Testis (tissue), 5 donors: ENCODE data around the gene USP17L29. TPM values are rescaled to one million over a fixed set of nuclear protein-coding genes. Genes with fewer than 3 reads are reported as not detected.
"Not testable (repeated sequence)": the region's sequence is repeated elsewhere in the genome, so short reads cannot be mapped to it uniquely, and the experiment has no call there.

ENCODE experiments used
- DNase-seq: peaks from one replicate; pipeline ENCODE4 v3.0.0-alpha.2; 2019
- H3K27ac ChIP-seq, 2 donors: fragments of 200-600 bp; sonication (generic); one replicate each; pipeline ENCODE4 v1.5.1; 2019
- H3K27me3 ChIP-seq: fragments of 200-600 bp; sonication (generic); one replicate; pipeline ENCODE4 v1.5.1; 2019
- H3K36me3 ChIP-seq: fragments of 200-600 bp; sonication (generic); one replicate; pipeline ENCODE4 v1.5.1; 2017; ENCODE audit warnings: low read depth; ENCODE audit errors: missing control alignments
- H3K4me1 ChIP-seq: fragments of 200-600 bp; sonication (generic); one replicate; pipeline ENCODE4 v1.5.1; 2019
- H3K4me3 ChIP-seq, 2 donors: fragments of 200-600 bp; sonication (generic); one replicate each; pipeline ENCODE4 v1.5.1; 2017 to 2019
- H3K9me3 ChIP-seq: fragments of 200-600 bp; sonication (generic); one replicate; pipeline ENCODE4 v1.5.1; 2017
- WGBS, 2 donors: methylation state at CpG; one replicate each; pipeline ENCODE4 v1.1.5; 2018; 5-methylcytosine and 5-hydroxymethylcytosine counted together
- intact Hi-C: fragments of 100-400 bp; cut with DNase I; formaldehyde crosslinking; loops from one replicate; pipeline ENCODE4 v1.15.1; 2023; ENCODE audit warnings: low total_unique reads
- long read RNA-seq, 2 donors: transcript quantifications; one replicate each; lab custom pipeline, GENCODE V29; 2026
- polyA plus RNA-seq: library from polyadenylated mRNA; stranded (reverse); fragments of 350-450 nt; fragmentation: Illumina TruSeq; extraction: RNeasy Lipid Tissue Mini Kit (QIAGEN cat#74804); gene quantifications from one replicate; pipeline ENCODE4 v1.2.3, GENCODE V29; 2014; ENCODE audit warnings: low read depth, low replicate concordance; ENCODE audit not compliant: insufficient read depth
- total RNA-seq, 2 donors: library from RNA; depleted of rRNA; stranded (reverse); fragments of >200 nt; gene quantifications; one replicate each; pipeline ENCODE4 v1.2.3, GENCODE V29; 2016

The USP17L29 gene, protein sequence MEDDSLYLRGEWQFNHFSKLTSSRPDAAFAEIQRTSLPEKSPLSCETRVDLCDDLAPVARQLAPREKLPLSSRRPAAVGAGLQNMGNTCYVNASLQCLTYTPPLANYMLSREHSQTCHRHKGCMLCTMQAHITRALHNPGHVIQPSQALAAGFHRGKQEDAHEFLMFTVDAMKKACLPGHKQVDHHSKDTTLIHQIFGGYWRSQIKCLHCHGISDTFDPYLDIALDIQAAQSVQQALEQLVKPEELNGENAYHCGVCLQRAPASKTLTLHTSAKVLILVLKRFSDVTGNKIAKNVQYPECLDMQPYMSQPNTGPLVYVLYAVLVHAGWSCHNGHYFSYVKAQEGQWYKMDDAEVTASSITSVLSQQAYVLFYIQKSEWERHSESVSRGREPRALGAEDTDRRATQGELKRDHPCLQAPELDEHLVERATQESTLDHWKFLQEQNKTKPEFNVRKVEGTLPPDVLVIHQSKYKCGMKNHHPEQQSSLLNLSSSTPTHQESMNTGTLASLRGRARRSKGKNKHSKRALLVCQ
- total RNA-seq, result not detected
- polyA plus RNA-seq, result not detected
- long read RNA-seq, donor 1, result 0 reads
- long read RNA-seq, donor 2, result 0 reads

DNA sequence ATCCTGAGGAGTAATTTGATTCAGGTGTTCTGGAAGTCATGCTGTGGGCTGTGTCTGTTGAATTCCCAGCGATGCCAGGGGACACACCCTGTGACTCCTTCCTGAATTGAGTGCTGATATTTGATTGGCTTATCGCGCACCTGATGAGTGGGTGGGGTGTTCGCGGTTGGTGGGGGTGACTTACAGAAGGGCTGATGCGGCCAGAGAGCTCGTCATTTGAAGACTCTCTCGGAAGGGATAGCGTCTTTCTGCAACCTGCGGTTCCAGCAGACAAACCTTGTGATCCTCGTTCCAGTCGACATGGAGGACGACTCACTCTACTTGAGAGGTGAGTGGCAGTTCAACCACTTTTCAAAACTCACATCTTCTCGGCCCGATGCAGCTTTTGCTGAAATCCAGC is at the start of gene USP17L29:
TSS of gene USP17L29 (plus strand) at position 301 of the 400 bp plus-strand sequence. CDS start at position 301, 0 bp downstream.
- no CpG with 5 or more reads among the region's 15 CpGs for WGBS, 2 donors
- not testable (repeated sequence) for DNase-seq

DNA sequence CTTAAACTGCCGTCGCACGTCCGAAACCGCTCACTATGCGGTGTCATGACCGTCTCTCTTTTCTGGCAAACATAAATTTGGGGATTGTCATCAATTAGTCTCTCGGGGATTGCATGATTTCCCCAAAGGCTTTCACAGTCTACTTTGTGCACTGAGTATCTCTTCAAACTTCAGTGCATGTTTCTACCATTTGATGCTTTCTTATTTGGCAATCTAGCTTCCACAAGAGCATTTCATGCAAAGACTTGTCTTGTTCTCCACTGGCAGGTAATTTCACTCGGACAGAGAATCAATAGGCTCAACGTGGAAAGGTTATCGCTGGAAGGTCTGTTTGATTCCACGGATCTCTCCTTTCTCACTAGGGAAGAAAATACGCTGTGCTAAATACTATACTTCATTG is 29.2 kb upstream of the USP17L29 start:
- H3K9me3 ChIP-seq, H3K27me3 ChIP-seq, intact Hi-C loops, H3K27ac ChIP-seq, DNase-seq, H3K4me3 ChIP-seq, H3K4me1 ChIP-seq, H3K36me3 ChIP-seq: not testable (repeated sequence)
- 68 to 69% methylated on average over 4 to 5 of the region's 13 CpGs for WGBS, 2 donors

More for the DNA sequence above, at the start of gene USP17L29:
- H3K27ac ChIP-seq, H3K9me3 ChIP-seq, H3K36me3 ChIP-seq, H3K4me3 ChIP-seq, H3K4me1 ChIP-seq, H3K27me3 ChIP-seq, intact Hi-C loops: not testable (repeated sequence)

DNA sequence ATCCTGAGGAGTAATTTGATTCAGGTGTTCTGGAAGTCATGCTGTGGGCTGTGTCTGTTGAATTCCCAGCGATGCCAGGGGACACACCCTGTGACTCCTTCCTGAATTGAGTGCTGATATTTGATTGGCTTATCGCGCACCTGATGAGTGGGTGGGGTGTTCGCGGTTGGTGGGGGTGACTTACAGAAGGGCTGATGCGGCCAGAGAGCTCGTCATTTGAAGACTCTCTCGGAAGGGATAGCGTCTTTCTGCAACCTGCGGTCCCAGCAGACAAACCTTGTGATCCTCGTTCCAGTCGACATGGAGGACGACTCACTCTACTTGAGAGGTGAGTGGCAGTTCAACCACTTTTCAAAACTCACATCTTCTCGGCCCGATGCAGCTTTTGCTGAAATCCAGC is 28.6 kb upstream of the USP17L29 start, which contains the start of gene USP17L24:
TSS of gene USP17L24 (plus strand) at position 301 of the 400 bp plus-strand sequence. CDS start at position 301, 0 bp downstream.
- H3K4me3 ChIP-seq, H3K27me3 ChIP-seq, intact Hi-C loops, DNase-seq, H3K36me3 ChIP-seq, H3K9me3 ChIP-seq, H3K27ac ChIP-seq, H3K4me1 ChIP-seq: not testable (repeated sequence)
- WGBS, 2 donors, result no CpG with 5 or more reads among the region's 15 CpGs

DNA sequence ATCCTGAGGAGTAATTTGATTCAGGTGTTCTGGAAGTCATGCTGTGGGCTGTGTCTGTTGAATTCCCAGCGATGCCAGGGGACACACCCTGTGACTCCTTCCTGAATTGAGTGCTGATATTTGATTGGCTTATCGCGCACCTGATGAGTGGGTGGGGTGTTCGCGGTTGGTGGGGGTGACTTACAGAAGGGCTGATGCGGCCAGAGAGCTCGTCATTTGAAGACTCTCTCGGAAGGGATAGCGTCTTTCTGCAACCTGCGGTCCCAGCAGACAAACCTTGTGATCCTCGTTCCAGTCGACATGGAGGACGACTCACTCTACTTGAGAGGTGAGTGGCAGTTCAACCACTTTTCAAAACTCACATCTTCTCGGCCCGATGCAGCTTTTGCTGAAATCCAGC is 23.8 kb upstream of the USP17L29 start, which contains the start of gene USP17L25:
TSS of gene USP17L25 (plus strand) at position 301 of the 400 bp plus-strand sequence. CDS start at position 301, 0 bp downstream.
- H3K4me3 ChIP-seq, H3K4me1 ChIP-seq, H3K27me3 ChIP-seq, H3K9me3 ChIP-seq, H3K27ac ChIP-seq, DNase-seq, intact Hi-C loops, H3K36me3 ChIP-seq: not testable (repeated sequence)
- WGBS, 2 donors, result no CpG with 5 or more reads among the region's 15 CpGs

DNA sequence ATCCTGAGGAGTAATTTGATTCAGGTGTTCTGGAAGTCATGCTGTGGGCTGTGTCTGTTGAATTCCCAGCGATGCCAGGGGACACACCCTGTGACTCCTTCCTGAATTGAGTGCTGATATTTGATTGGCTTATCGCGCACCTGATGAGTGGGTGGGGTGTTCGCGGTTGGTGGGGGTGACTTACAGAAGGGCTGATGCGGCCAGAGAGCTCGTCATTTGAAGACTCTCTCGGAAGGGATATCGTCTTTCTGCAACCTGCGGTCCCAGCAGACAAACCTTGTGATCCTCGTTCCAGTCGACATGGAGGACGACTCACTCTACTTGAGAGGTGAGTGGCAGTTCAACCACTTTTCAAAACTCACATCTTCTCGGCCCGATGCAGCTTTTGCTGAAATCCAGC is 19.1 kb upstream of the USP17L29 start, which contains the start of gene USP17L26:
TSS of gene USP17L26 (plus strand) at position 301 of the 400 bp plus-strand sequence. CDS start at position 301, 0 bp downstream.
- intact Hi-C loops, H3K27ac ChIP-seq, DNase-seq, H3K4me1 ChIP-seq, H3K36me3 ChIP-seq, H3K9me3 ChIP-seq, H3K4me3 ChIP-seq, H3K27me3 ChIP-seq: not testable (repeated sequence)
- WGBS, 2 donors, result no CpG with 5 or more reads among the region's 15 CpGs

DNA sequence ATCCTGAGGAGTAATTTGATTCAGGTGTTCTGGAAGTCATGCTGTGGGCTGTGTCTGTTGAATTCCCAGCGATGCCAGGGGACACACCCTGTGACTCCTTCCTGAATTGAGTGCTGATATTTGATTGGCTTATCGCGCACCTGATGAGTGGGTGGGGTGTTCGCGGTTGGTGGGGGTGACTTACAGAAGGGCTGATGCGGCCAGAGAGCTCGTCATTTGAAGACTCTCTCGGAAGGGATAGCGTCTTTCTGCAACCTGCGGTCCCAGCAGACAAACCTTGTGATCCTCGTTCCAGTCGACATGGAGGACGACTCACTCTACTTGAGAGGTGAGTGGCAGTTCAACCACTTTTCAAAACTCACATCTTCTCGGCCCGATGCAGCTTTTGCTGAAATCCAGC is 14.3 kb upstream of the USP17L29 start, which contains the start of gene USP17L5:
TSS of gene USP17L5 (plus strand) at position 301 of the 400 bp plus-strand sequence. CDS start at position 301, 0 bp downstream.
- H3K9me3 ChIP-seq, H3K4me3 ChIP-seq, H3K27ac ChIP-seq, DNase-seq, H3K4me1 ChIP-seq, H3K27me3 ChIP-seq, H3K36me3 ChIP-seq, intact Hi-C loops: not testable (repeated sequence)
- no CpG with 5 or more reads among the region's 15 CpGs for WGBS, 2 donors

DNA sequence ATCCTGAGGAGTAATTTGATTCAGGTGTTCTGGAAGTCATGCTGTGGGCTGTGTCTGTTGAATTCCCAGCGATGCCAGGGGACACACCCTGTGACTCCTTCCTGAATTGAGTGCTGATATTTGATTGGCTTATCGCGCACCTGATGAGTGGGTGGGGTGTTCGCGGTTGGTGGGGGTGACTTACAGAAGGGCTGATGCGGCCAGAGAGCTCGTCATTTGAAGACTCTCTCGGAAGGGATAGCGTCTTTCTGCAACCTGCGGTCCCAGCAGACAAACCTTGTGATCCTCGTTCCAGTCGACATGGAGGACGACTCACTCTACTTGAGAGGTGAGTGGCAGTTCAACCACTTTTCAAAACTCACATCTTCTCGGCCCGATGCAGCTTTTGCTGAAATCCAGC is 9.6 kb upstream of the USP17L29 start, which contains the start of gene USP17L27:
TSS of gene USP17L27 (plus strand) at position 301 of the 400 bp plus-strand sequence. CDS start at position 301, 0 bp downstream.
- H3K4me1 ChIP-seq, H3K27ac ChIP-seq, DNase-seq, H3K36me3 ChIP-seq, H3K27me3 ChIP-seq, intact Hi-C loops, H3K9me3 ChIP-seq, H3K4me3 ChIP-seq: not testable (repeated sequence)
- no CpG with 5 or more reads among the region's 15 CpGs for WGBS, 2 donors

DNA sequence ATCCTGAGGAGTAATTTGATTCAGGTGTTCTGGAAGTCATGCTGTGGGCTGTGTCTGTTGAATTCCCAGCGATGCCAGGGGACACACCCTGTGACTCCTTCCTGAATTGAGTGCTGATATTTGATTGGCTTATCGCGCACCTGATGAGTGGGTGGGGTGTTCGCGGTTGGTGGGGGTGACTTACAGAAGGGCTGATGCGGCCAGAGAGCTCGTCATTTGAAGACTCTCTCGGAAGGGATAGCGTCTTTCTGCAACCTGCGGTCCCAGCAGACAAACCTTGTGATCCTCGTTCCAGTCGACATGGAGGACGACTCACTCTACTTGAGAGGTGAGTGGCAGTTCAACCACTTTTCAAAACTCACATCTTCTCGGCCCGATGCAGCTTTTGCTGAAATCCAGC is 4.8 kb upstream of the USP17L29 start, which contains the start of gene USP17L28:
TSS of gene USP17L28 (plus strand) at position 301 of the 400 bp plus-strand sequence. CDS start at position 301, 0 bp downstream.
- H3K4me1 ChIP-seq, H3K9me3 ChIP-seq, H3K36me3 ChIP-seq, intact Hi-C loops, H3K4me3 ChIP-seq, H3K27ac ChIP-seq, H3K27me3 ChIP-seq, DNase-seq: not testable (repeated sequence)
- WGBS, 2 donors, result no CpG with 5 or more reads among the region's 15 CpGs

DNA sequence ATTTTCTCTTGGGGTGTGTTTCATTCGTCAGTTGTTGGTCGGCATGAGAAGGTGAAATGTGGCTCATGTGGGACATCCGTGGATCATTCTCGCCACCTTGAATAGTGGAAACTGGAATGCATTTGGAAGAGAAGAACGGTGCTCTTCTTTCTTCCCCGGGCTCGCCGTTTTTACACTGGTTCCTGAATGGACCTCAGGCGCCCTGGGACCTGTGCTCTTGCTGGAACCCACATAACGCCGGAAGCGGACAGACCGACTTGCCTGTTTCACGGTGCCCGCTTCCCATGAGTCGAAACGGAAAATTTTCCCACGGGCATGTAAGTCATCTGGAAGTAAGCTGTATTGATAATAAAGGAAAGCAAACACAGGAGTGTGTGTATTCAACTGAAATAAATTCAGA is 2.6 kb upstream of the USP17L29 start:
- DNase-seq, H3K9me3 ChIP-seq, H3K4me1 ChIP-seq, H3K27ac ChIP-seq, intact Hi-C loops, H3K27me3 ChIP-seq, H3K4me3 ChIP-seq, H3K36me3 ChIP-seq: not testable (repeated sequence)
- no CpG with 5 or more reads among the region's 18 CpGs for WGBS, 2 donors

DNA sequence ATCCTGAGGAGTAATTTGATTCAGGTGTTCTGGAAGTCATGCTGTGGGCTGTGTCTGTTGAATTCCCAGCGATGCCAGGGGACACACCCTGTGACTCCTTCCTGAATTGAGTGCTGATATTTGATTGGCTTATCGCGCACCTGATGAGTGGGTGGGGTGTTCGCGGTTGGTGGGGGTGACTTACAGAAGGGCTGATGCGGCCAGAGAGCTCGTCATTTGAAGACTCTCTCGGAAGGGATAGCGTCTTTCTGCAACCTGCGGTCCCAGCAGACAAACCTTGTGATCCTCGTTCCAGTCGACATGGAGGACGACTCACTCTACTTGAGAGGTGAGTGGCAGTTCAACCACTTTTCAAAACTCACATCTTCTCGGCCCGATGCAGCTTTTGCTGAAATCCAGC is 9.4 kb downstream of the USP17L29 start, which contains the start of gene USP17L30:
TSS of gene USP17L30 (plus strand) at position 301 of the 400 bp plus-strand sequence. CDS start at position 301, 0 bp downstream.
- H3K27me3 ChIP-seq, H3K4me1 ChIP-seq, H3K27ac ChIP-seq, intact Hi-C loops, H3K36me3 ChIP-seq, H3K9me3 ChIP-seq, H3K4me3 ChIP-seq, DNase-seq: not testable (repeated sequence)
- no CpG with 5 or more reads among the region's 15 CpGs for WGBS, 2 donors

DNA sequence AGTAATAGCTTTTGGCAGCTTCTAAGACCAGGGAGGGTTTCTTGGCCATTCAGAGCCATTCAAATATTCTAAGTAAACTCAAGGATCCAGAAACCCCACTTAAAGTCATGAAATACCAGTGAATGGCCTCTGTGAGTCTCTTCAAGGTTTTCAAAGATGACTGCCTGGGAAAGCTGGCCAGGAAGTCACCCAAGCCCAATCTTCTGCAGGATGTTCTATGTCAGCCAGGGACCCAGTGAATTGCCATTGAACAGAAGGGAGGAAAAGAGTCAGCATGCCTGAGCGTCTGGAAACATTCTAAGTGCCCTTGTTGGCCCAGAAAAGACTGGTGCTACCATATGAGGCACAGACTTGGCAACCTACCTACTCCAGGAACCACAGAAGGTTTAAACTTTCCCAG is 26.4 kb downstream of the USP17L29 start:
- H3K36me3 ChIP-seq, H3K9me3 ChIP-seq, H3K27me3 ChIP-seq, intact Hi-C loops, H3K4me1 ChIP-seq, H3K4me3 ChIP-seq, DNase-seq, H3K27ac ChIP-seq: not testable (repeated sequence)
- WGBS, 2 donors, result 40 to 42% methylated on average over 1 of the region's 1 CpG
